HEK293T (cell line): ENCODE results near the gene KDELR1.

Experiments
- CTCF ChIA-PET: fragments of 350-600 bp; formaldehyde crosslinking; extraction: SDS; loops from one replicate; lab custom pipeline; 2021; ENCODE audit warnings: antibody characterized with exemption, inconsistent platforms; lab: Yijun Ruan, JAX
- POLR2A ChIA-PET: fragments of 350-600 bp; formaldehyde crosslinking; extraction: SDS; loops from one replicate; lab custom pipeline; 2020; ENCODE audit warnings: antibody characterized with exemption, inconsistent platforms; lab: Yijun Ruan, JAX
- DNase-seq: peaks from one replicate; pipeline ENCODE4 v3.0.0; 2012; ENCODE audit warnings: mixed read lengths; ENCODE audit errors: extremely low spot score
- BHLHE40 ChIP-seq: fragments of 450-650 bp; IDR thresholded peaks from 2 replicates; pipeline ENCODE4 v1.6.1; 2016; ENCODE audit warnings: mild to moderate bottlenecking, moderate library complexity, borderline replicate concordance
- CTBP1 ChIP-seq: fragments of 450-650 bp; IDR thresholded peaks from 2 replicates; pipeline ENCODE4 v1.6.1; 2016; ENCODE audit warnings: borderline replicate concordance
- ELF4 ChIP-seq: fragments of 450-650 bp; IDR thresholded peaks from 2 replicates; pipeline ENCODE4 v1.6.1; 2017; ENCODE audit warnings: antibody characterized with exemption
- FOXA1 ChIP-seq: fragments of 450-650 bp; IDR thresholded peaks from 2 replicates; pipeline ENCODE4 v1.6.1; 2016; ENCODE audit warnings: mild to moderate bottlenecking
- FOXK2 ChIP-seq: fragments of 450-650 bp; IDR thresholded peaks from 2 replicates; pipeline ENCODE4 v1.6.1; 2016; ENCODE audit warnings: mild to moderate bottlenecking
- FOXM1 ChIP-seq: fragments of 450-650 bp; IDR thresholded peaks from 2 replicates; pipeline ENCODE4 v1.6.1; 2017; ENCODE audit warnings: mild to moderate bottlenecking, borderline replicate concordance
- HDGF ChIP-seq: fragments of 450-650 bp; IDR thresholded peaks from 2 replicates; pipeline ENCODE4 v1.6.1; 2017; ENCODE audit warnings: antibody characterized with exemption, borderline replicate concordance
- L3MBTL2 ChIP-seq: fragments of 450-650 bp; conservative IDR thresholded peaks from 2 replicates; pipeline ENCODE4 v1.6.1; 2016; ENCODE audit warnings: mild to moderate bottlenecking
- LEF1 ChIP-seq: fragments of 450-650 bp; IDR thresholded peaks from 2 replicates; pipeline ENCODE4 v1.6.1; 2017; ENCODE audit warnings: mild to moderate bottlenecking, borderline replicate concordance
- NFRKB ChIP-seq: fragments of 450-650 bp; IDR thresholded peaks from 2 replicates; pipeline ENCODE4 v1.6.1; 2016; ENCODE audit warnings: mild to moderate bottlenecking, moderate library complexity
- PKNOX1 ChIP-seq: fragments of 450-650 bp; IDR thresholded peaks from 2 replicates; pipeline ENCODE4 v1.6.1; 2016
- SP1 ChIP-seq: fragments of 450-650 bp; IDR thresholded peaks from 2 replicates; pipeline ENCODE4 v1.6.1; 2017
- SUZ12 ChIP-seq: fragments of 450-650 bp; IDR thresholded peaks from 2 replicates; pipeline ENCODE4 v1.6.1; 2016; ENCODE audit warnings: mild to moderate bottlenecking
- TARDBP ChIP-seq: fragments of 450-650 bp; IDR thresholded peaks from 2 replicates; pipeline ENCODE4 v1.6.1; 2016
- ZNF384 ChIP-seq: fragments of 450-650 bp; IDR thresholded peaks from 2 replicates; pipeline ENCODE4 v1.6.1; 2016

The KDELR1 gene

GRCh38 chr19:48338253-48338755 is 53.0 kb downstream of the KDELR1 start:
- TF ChIP-seq FOXM1: no peak
- no peak for TF ChIP-seq HDGF
- no peak for TF ChIP-seq ZNF384
- no peak for TF ChIP-seq CTBP1
- TF ChIP-seq ELF4: no peak
- TF ChIP-seq TARDBP: no peak
- no peak for TF ChIP-seq FOXK2
- no peak for TF ChIP-seq NFRKB
- TF ChIP-seq SP1: no peak
- no peak for TF ChIP-seq BHLHE40
- no peak for TF ChIP-seq SUZ12
- no peak for TF ChIP-seq FOXA1
- no peak for TF ChIP-seq L3MBTL2
- POLR2A ChIA-PET: interaction anchor here (1.4 to 1.6 kb wide), 2 partner anchors 13 to 25 kb away, joined by 3 to 4 read pairs; partner anchors contain the start of gene EMP3
- CTCF ChIA-PET: no interaction called here
- no peak for DNase-seq

- peak; percentile 90 for DNase-seq
- POLR2A ChIA-PET: interaction anchor here (0.6 to 6.6 kb wide), 10 partner anchors 12 to 285 kb away, joined by 3 to 93 read pairs (median 4); partner anchors contain the start of genes CARD8, EMP3, KDELR1 and RPL18
- CTCF ChIA-PET: interaction anchor here (0.6 to 3.3 kb wide), 12 partner anchors 10 to 251 kb away, joined by 3 to 78 read pairs (median 4); partner anchors contain the start of gene EMP3
- TF ChIP-seq PKNOX1 (peak; percentile 37), SP1 (no peak), CTBP1 (0 out of 2 replicates have a peak, but pooled peaks have one; percentile 7), NFRKB (no peak), ZNF384 (no peak), FOXA1 (no peak), L3MBTL2 (peak; percentile 94)
These were observed 57.6 kb downstream of the KDELR1 start for GRCh38 chr19:48333467-48334384.

- DNase-seq: peak; percentile 82
- TF ChIP-seq LEF1 (no peak), FOXM1 (no peak), L3MBTL2 (no peak), PKNOX1 (peak; percentile 98), SP1 (no peak), FOXA1 (no peak), ELF4 (no peak)
- POLR2A ChIA-PET: interaction anchor here (0.9 to 6.6 kb wide), 8 partner anchors 11 to 286 kb away, joined by 3 to 93 read pairs (median 4); partner anchors contain the start of genes CARD8, EMP3, RPL18 and SPHK2
- CTCF ChIA-PET: interaction anchor here (0.9 to 3.3 kb wide), 6 partner anchors 9 to 173 kb away, joined by 3 to 78 read pairs (median 10); partner anchors contain the start of gene EMP3
These were observed 58.5 kb downstream of the KDELR1 start for GRCh38 chr19:48332662-48333466.
